HEK293 (cell line): ENCODE measurements around the gene MARK3.

Source experiments
- ATF2 ChIP-seq: fragments of 450-650 bp; formaldehyde crosslinking; IDR thresholded peaks from 2 replicates; pipeline ENCODE4 v1.5.1; 2016; ENCODE audit warnings: missing biosample characterization, missing genetic modification characterization, low read depth
- SETDB1 ChIP-seq: IDR thresholded peaks from one replicate; pipeline ENCODE4 v1.6.1; 2017; ENCODE audit warnings: mild to moderate bottlenecking, low read length, moderate library complexity, mixed read lengths; ENCODE audit not compliant: insufficient read length

DNA sequence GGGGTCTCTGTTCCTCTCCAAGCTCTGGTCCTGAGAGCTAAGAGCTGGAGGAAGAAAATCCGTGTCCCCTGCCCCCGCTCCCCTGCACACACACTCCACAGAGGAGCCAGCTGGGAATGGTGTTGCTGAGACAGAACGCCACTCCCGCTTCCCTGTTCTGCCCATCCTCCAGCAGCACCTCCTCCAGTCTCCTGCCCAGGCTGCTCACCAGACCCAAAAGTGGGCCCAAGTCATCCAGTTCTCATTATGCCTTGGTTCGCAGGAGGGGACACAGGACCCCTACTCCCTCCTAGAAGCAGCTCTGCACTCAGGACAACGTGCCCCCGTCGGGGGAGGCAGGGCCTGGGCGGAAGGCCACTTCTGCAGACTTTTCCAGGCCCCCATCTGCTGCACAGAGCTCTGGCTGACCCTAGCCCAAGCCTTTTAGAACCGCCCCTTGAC is 143.0 kb downstream of the MARK3 start:
- TF ChIP-seq ATF2 (tag by site-specific recombination), result no peak
- TF ChIP-seq SETDB1, result no peak
